ENCODE data around the gene MPO. TPM values are rescaled to one million over a fixed set of nuclear protein-coding genes. Genes with fewer than 3 reads are reported as not detected.
A peak's percentile ranks its signal among the peaks of the same experiment; 100 is the strongest.

The MPO gene
- total RNA-seq, 1 experiment from 2014 or later = not detected

DNA sequence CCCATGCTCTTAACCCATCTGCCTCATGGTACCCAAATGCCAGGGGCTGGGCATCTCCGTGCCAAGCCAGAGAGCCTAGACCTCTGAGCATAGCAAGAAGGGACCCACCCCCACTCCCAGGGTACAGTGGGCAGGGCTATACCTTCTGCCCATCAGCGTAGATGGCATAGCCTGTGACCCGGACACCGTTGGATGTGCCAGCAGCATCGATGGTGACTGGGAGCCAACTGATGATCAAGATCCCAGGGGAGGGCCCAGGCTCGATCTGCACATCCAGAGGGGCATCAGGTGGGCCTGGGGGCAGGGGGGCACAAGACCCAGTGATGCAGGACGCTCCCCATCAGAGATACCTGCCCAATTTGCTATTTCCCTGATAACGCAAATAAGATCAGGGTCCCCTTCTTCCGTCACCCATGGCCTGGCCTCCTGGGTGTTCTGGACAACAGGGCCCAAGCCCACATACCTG is 30.7 kb upstream of the MPO start:
- no peak overlapping the region for H3K4me3 ChIP-seq
- no peaks in the 10 kb centered on the region for H3K27me3 ChIP-seq
- H3K9me3 ChIP-seq = no peaks in the 10 kb centered on the region
- H3K36me3 ChIP-seq = no peaks in the 10 kb centered on the region
- DNase-seq = no peak

GRCh38 chr17:58310511-58311428 is 30.0 kb upstream of the MPO start:
- DNase-seq = no peak
- H3K9me3 ChIP-seq = no peaks in the 10 kb centered on the region
- H3K27me3 ChIP-seq = no peaks in the 10 kb centered on the region

GRCh38 chr17:58309918-58310259 is 29.2 kb upstream of the MPO start:
- no peak for DNase-seq
- H3K9me3 ChIP-seq = no peaks in the 10 kb centered on the region
- no peaks in the 10 kb centered on the region for H3K27me3 ChIP-seq
- no peak overlapping the region for H3K4me3 ChIP-seq
- no peaks in the 10 kb centered on the region for H3K36me3 ChIP-seq

More at GRCh38 chr17:58310511-58311428, 30.0 kb upstream of the MPO start:
- Histone ChIP-seq H3K4me3 (no peak overlapping the region), H3K36me3 (no peaks in the 10 kb centered on the region)

- no peaks in the 10 kb centered on the region for H3K9me3 ChIP-seq
- no peaks in the 10 kb centered on the region for H3K36me3 ChIP-seq
- no peak overlapping the region for H3K4me3 ChIP-seq
- DNase-seq = no peak
- no peaks in the 10 kb centered on the region for H3K27me3 ChIP-seq
These were observed 28.5 kb upstream of the MPO start for GRCh38 chr17:58308985-58309917.

DNA sequence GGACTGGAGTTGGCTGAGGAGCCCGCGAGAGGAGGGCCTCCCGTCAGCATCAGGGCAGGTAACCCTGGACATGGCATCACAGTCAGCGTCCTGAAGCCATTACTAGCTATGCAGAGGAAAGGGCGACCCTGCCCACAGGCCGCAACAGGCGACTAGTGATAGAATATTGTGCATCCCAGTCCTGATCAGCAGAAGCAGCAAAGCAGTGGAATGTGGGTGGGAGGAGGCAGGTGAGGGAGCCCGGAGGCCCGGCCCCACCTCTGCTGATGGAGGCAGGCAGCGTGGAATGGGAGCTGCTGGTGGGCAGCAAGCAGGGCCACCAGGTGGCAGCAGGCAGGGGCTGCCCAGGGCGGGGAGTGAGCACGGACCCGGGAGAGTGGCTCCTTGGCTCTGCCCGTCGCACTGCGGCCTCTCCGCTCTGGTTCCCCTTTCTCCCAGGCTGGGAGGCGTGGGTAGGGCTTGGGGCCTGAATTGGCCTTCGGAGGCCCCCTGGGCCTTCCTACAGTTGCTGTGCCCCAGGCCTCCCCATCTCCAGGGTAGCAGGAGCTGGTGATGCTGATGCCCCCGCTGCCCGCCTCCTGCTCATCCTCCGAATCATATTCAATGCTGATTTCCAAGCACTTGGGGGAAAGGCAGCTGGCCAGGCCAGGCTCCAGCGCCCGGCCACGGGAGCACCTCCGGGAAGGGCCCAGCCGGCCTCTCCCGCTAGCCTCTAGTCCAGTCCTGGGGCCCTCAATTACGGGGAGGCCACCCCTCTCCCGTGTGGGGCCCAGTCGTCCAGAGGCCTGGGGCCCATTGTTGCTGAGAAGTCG is 27.6 kb upstream of the MPO start:
- Histone ChIP-seq H3K27me3 (no peaks in the 10 kb centered on the region), H3K36me3 (no peaks in the 10 kb centered on the region), H3K4me3 (no peak overlapping the region), H3K9me3 (no peaks in the 10 kb centered on the region)
- DNase-seq = no peak

GRCh38 chr17:58307468-58308172 is 26.9 kb upstream of the MPO start:
- Histone ChIP-seq H3K4me3 (no peak overlapping the region), H3K36me3 (no peaks in the 10 kb centered on the region), H3K9me3 (no peaks in the 10 kb centered on the region), H3K27me3 (no peaks in the 10 kb centered on the region)
- no peak for DNase-seq

DNA sequence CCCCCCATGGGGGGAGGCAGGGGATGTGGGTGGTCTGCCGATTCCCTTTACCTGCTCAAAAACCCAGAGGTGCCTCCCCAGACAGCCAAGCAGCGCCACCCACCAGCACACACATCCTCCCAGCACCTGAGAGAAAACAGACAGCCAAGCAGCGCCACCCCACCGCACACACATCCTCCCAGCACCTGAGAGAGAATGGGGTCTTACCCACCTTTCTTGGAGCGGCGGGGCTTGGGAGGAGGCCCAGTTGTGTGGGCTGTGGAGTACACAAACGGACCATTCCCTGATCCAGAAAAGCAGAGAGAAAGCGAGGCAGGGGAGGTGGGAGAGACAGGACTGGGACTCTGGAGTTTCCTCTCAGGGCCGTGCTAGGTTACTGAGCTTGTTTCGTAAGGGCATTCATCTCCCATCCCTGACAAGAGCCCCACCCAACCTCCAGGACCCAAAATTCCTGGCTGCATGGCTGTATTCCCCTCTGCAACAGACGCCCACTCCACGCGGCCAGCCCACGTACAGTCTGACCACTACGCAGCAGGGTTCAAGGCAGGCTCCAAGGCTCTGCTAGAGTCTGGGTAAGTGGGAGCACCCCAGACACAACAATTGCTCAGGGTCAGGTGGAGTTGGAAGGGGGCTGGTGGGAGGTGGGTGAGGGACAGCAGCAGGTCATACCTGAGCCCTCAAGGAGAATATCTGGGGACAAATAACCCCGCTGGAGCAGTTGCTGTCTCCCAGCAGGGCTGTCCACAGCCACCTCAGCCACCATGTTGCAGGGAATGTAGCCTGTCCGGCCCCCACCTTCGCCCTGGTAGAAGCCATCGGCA is 25.6 kb upstream of the MPO start:
- DNase-seq = no peak
- Histone ChIP-seq H3K36me3 (no peaks in the 10 kb centered on the region), H3K4me3 (no peak overlapping the region), H3K9me3 (no peaks in the 10 kb centered on the region), H3K27me3 (no peaks in the 10 kb centered on the region)

DNA sequence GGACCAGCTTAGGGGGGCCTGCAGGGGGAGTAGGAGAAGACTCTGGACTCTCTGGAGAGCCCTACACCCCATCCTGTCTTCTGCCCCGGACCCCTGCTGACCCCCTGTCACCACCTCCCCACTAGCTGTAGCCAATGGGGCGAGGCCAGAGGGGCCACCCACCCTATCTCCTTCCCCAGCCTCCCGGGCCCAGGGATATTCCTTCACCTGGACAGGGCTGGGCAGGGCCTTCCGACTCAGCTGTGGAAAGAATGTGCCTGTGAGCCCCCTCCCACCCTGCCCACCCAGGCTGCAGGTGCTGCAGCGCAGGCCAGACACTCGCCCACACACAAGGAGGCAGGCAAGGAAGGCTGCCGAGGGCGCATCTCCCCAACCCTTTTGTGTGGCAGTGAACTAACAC is 24.9 kb upstream of the MPO start:
- DNase-seq = no peak
- peaks cover 3% of the 10 kb centered on the region; the same call in 1 of the 2 replicates for H3K27me3 ChIP-seq
- no peaks in the 10 kb centered on the region for H3K36me3 ChIP-seq
- H3K9me3 ChIP-seq = no peaks in the 10 kb centered on the region
- no peak overlapping the region for H3K4me3 ChIP-seq

GRCh38 chr17:58304750-58305486 is 24.2 kb upstream of the MPO start:
- no peak for DNase-seq
- H3K4me3 ChIP-seq = no peak overlapping the region
- no peaks in the 10 kb centered on the region for H3K36me3 ChIP-seq
- H3K27me3 ChIP-seq = peaks cover 8% of the 10 kb centered on the region
- no peaks in the 10 kb centered on the region for H3K9me3 ChIP-seq

GRCh38 chr17:58303971-58304749 is 23.4 kb upstream of the MPO start:
- DNase-seq = peak; percentile 56
- Histone ChIP-seq H3K4me3 (no peak overlapping the region), H3K9me3 (no peaks in the 10 kb centered on the region), H3K27me3 (peaks cover 11% of the 10 kb centered on the region), H3K36me3 (no peaks in the 10 kb centered on the region)

GRCh38 chr17:58302919-58303585 is 22.3 kb upstream of the MPO start:
- Histone ChIP-seq H3K4me3 (no peak overlapping the region), H3K36me3 (no peaks in the 10 kb centered on the region), H3K9me3 (no peaks in the 10 kb centered on the region), H3K27me3 (peaks cover 16% of the 10 kb centered on the region)
- no peak for DNase-seq

- DNase-seq = no peak
- peaks cover 16% of the 10 kb centered on the region for H3K27me3 ChIP-seq
- no peaks in the 10 kb centered on the region for H3K9me3 ChIP-seq
- no peaks in the 10 kb centered on the region for H3K36me3 ChIP-seq
- no peak overlapping the region for H3K4me3 ChIP-seq
These were observed 21.6 kb upstream of the MPO start for GRCh38 chr17:58302171-58302918.

GRCh38 chr17:58301504-58302150 is 20.9 kb upstream of the MPO start:
- no peak for DNase-seq
- H3K36me3 ChIP-seq = no peaks in the 10 kb centered on the region

More at GRCh38 chr17:58301504-58302150, 20.9 kb upstream of the MPO start:
- Histone ChIP-seq H3K4me3 (no peak overlapping the region), H3K9me3 (no peaks in the 10 kb centered on the region), H3K27me3 (peaks cover 16% of the 10 kb centered on the region)
